SK-N-SH (cell line): Measurements from ENCODE around the gene CYP2D6. TPM values are rescaled to one million over a fixed set of nuclear protein-coding genes. Genes with fewer than 3 reads are reported as not detected.

Experiments
- CTCF ChIA-PET: fragments of 300-600, 350-600 bp; formaldehyde crosslinking; extraction: SDS; loops from one replicate; lab custom pipeline; 2021; lab: Yijun Ruan, JAX
- POLR2A ChIA-PET: fragments of 350-600 bp; sonication (Branson Sonifier 250); formaldehyde crosslinking; extraction: SDS; loops from one replicate; lab custom pipeline; 2020; ENCODE audit warnings: antibody characterized with exemption, inconsistent platforms; lab: Yijun Ruan, JAX
- DNase-seq: peaks from one replicate; pipeline ENCODE4 v3.0.0; 2012
- H2AFZ ChIP-seq: fragments of 200-600 bp; sonication (generic); 2 replicates; pipeline ENCODE4 v1.8.1; 2016; ENCODE audit warnings: antibody characterized with exemption, mild to moderate bottlenecking, low read depth
- H3F3A ChIP-seq: fragments of 200-600 bp; sonication (generic); replicated peaks from 2 replicates; pipeline ENCODE3; 2016; ENCODE audit warnings: antibody characterized with exemption, mild to moderate bottlenecking; ENCODE audit not compliant: insufficient read depth
- H3K27ac ChIP-seq, 2 experiments: fragments of 200-500 bp in 1 of 2; fragments of 200-600 bp in 1 of 2; sonication (Bioruptor generic) in 1 of 2; sonication (generic), shearing (Covaris generic) in 1 of 2; 2 replicates each; pipeline versions ENCODE4 v1.5.1 to v1.6.1; 2014 to 2016; ENCODE audit warnings: low read depth in 2 of 2, inconsistent platforms in 1 of 2, low read length in 1 of 2, mild to moderate bottlenecking in 1 of 2, mixed read lengths in 1 of 2
- H3K27me3 ChIP-seq: fragments of 200-600 bp; sonication (generic), shearing (Covaris generic); 2 replicates; pipeline ENCODE4 v1.6.1; 2016; ENCODE audit warnings: mixed run types; ENCODE audit not compliant: insufficient read depth
- H3K36me3 ChIP-seq, 2 experiments: fragments of 200-500 bp in 1 of 2; fragments of 200-600 bp in 1 of 2; sonication (Bioruptor generic) in 1 of 2; sonication (generic) in 1 of 2; replicated peaks in 1 of 2; 2 replicates each; pipeline versions ENCODE3 to v1.5.1; 2014 to 2016; ENCODE audit warnings: low read length in 1 of 2, mild to moderate bottlenecking in 1 of 2; ENCODE audit not compliant: insufficient read depth in 2 of 2, control insufficient read depth in 1 of 2
- H3K4me1 ChIP-seq, 2 experiments: fragments of 200-500 bp in 1 of 2; fragments of 200-600 bp in 1 of 2; sonication (Bioruptor generic) in 1 of 2; sonication (generic), shearing (Covaris generic) in 1 of 2; 2 replicates each; pipeline versions ENCODE4 v1.5.1 to v1.6.1; 2014 to 2016; ENCODE audit warnings: low read depth in 1 of 2, low read length in 1 of 2, mixed run types in 1 of 2; ENCODE audit not compliant: insufficient read depth in 2 of 2, control insufficient read depth in 1 of 2
- H3K4me2 ChIP-seq: fragments of 200-600 bp; sonication (generic), shearing (Covaris generic); 2 replicates; pipeline ENCODE4 v1.6.1; 2017; ENCODE audit warnings: mixed run types
- H3K4me3 ChIP-seq, 2 experiments: fragments of 200-500 bp in 1 of 2; fragments of 200-600 bp in 1 of 2; sonication (Bioruptor generic) in 1 of 2; sonication (generic), shearing (Covaris generic) in 1 of 2; 2 replicates each; pipeline versions ENCODE4 v1.5.1 to v1.8.1; 2014 to 2016; ENCODE audit warnings: low read depth in 2 of 2, inconsistent platforms in 1 of 2, low read length in 1 of 2, mild to moderate bottlenecking in 1 of 2, mixed read lengths in 1 of 2, moderate library complexity in 1 of 2
- H3K79me2 ChIP-seq: fragments of 200-600 bp; sonication (generic); 2 replicates; pipeline ENCODE4 v1.8.1; 2017; ENCODE audit warnings: mild to moderate bottlenecking; ENCODE audit not compliant: insufficient read depth
- H3K9ac ChIP-seq: fragments of 200-600 bp; sonication (generic); 2 replicates; pipeline ENCODE4 v1.6.1; 2017; ENCODE audit warnings: mixed run types
- H3K9me2 ChIP-seq: fragments of 200-600 bp; sonication (generic); 2 replicates; pipeline ENCODE4 v1.6.1; 2017; ENCODE audit warnings: mixed run types
- H3K9me3 ChIP-seq: fragments of 200-600 bp; sonication (generic); 2 replicates; pipeline ENCODE4 v1.6.1; 2017; ENCODE audit warnings: mixed run types, mild to moderate bottlenecking, moderate library complexity
- H4K20me1 ChIP-seq: fragments of 200-600 bp; sonication (generic); 2 replicates; pipeline ENCODE4 v1.6.1; 2017; ENCODE audit warnings: mild to moderate bottlenecking, mixed run types; ENCODE audit not compliant: insufficient read depth
- CHD2 ChIP-seq: fragments of 150-350 bp; IDR thresholded peaks from 2 replicates; pipeline ENCODE4 v1.6.1; 2018; ENCODE audit warnings: low read length; ENCODE audit not compliant: partially characterized antibody
- ELF1 ChIP-seq: IDR thresholded peaks from 2 replicates; pipeline ENCODE4 v1.4.0; 2012
- EZH2phosphoT487 ChIP-seq: fragments of 200-600 bp; sonication (generic); IDR thresholded peaks from 2 replicates; pipeline ENCODE4 v1.6.1; 2017; ENCODE audit warnings: low read depth, mixed run types, mild to moderate bottlenecking, antibody characterized with exemption, moderate library complexity, borderline replicate concordance
- FOSL2 ChIP-seq: IDR thresholded peaks from 2 replicates; pipeline ENCODE4 v1.4.0; 2012; ENCODE audit warnings: low read depth, mild to moderate bottlenecking, moderate library complexity, borderline replicate concordance
- GABPA ChIP-seq: IDR thresholded peaks from 2 replicates; pipeline ENCODE4 v1.4.0; 2012; ENCODE audit warnings: low read depth, mild to moderate bottlenecking
- JUND ChIP-seq: IDR thresholded peaks from 2 replicates; pipeline ENCODE4 v1.4.0; 2012
- NFIC ChIP-seq: IDR thresholded peaks from 2 replicates; pipeline ENCODE4 v1.4.0; 2012; ENCODE audit warnings: borderline replicate concordance
- PBX3 ChIP-seq: IDR thresholded peaks from 2 replicates; pipeline ENCODE4; 2012
- POLR2AphosphoS5 ChIP-seq: IDR thresholded peaks from 2 replicates; pipeline ENCODE4 v1.6.1; 2012; ENCODE audit warnings: low read depth, low read length
- RXRA ChIP-seq: IDR thresholded peaks from 2 replicates; pipeline ENCODE4 v1.4.0; 2012; ENCODE audit warnings: low read depth, mild to moderate bottlenecking, borderline replicate concordance
- TAF1 ChIP-seq: IDR thresholded peaks from 2 replicates; pipeline ENCODE4 v1.6.1; 2012; ENCODE audit warnings: low read depth, mild to moderate bottlenecking, low read length, moderate library complexity, borderline replicate concordance
- TCF12 ChIP-seq: IDR thresholded peaks from 2 replicates; pipeline ENCODE4 v1.4.0; 2012
- TEAD4 ChIP-seq: IDR thresholded peaks from 2 replicates; pipeline ENCODE4 v1.4.0; 2012; ENCODE audit warnings: mild to moderate bottlenecking, borderline replicate concordance; ENCODE audit not compliant: insufficient read depth
- WGBS: methylation state at CpG from one replicate; pipeline ENCODE4 v1.1.6; 2017; ENCODE audit warnings: low lambda C conversion rate; 5-methylcytosine and 5-hydroxymethylcytosine counted together
- polyA plus RNA-seq, 3 experiments: library from polyadenylated mRNA; depleted of rRNA; stranded (reverse); fragments of >200 nt; gene quantifications; 2 replicates each; pipeline ENCODE4 v1.2.3, GENCODE V29; 2012
- TF ChIP-seq, protein P1 (sequence below): fragments of 150-350 bp; IDR thresholded peaks from 2 replicates; pipeline ENCODE4 v1.6.1; 2017; ENCODE audit warnings: antibody characterized with exemption, low read length, low read depth, borderline replicate concordance
- TF ChIP-seq, protein P2 (sequence below): IDR thresholded peaks from 2 replicates; pipeline ENCODE4 v1.4.0; 2012; ENCODE audit warnings: low read depth, borderline replicate concordance
- TF ChIP-seq, protein P3 (sequence below): IDR thresholded peaks from 2 replicates; pipeline ENCODE4 v1.4.0; 2012; ENCODE audit warnings: low read depth
- TF ChIP-seq, protein P4 (sequence below): IDR thresholded peaks from 2 replicates; pipeline ENCODE4 v1.4.0; 2012; ENCODE audit warnings: low read depth, borderline replicate concordance

Gene CYP2D6
- polyA plus RNA-seq, 1 of the 3 experiments (the other 2 are of a cell fraction), result 0.26 TPM

DNA sequence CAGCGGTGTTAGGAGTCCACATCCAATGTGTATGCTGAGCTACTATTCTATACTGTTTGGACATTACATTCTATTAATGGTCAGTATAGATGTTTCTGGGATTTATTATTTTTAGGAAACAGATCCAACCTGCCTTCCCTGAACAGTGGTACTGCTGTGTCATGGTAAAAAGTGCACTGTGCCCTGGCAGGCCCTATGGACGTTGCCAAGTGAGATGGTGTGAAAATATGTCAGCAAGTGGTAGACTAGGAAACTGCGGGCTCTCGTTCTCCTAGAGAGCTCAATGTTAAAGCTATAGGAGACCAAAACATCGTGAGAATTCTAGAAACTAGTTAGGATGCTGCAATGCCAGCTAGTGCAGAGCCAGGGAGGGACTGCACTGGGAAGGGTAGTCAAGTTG lies 26.0 kb upstream of the CYP2D6 start:
- no peaks in the 10 kb centered on the region for H4K20me1 ChIP-seq
- WGBS, result 100% methylated on average over 4 of the region's 5 CpGs
- no peak overlapping the region for H2AFZ ChIP-seq
- H3K79me2 ChIP-seq, result no peaks in the 10 kb centered on the region
- no peaks in the 10 kb centered on the region for H3K36me3 ChIP-seq
- H3K9ac ChIP-seq, result no peak overlapping the region
- H3K9me3 ChIP-seq, result no peaks in the 10 kb centered on the region
- ChIA-PET POLR2A (no interaction called here), CTCF (interaction anchor here (1.2 to 2.7 kb wide), 3 partner anchors 13 to 288 kb away, joined by 4 to 9 read pairs (median 9); no protein-coding TSS in a partner anchor)
- TF ChIP-seq RXRA, result no peak
- TF ChIP-seq, protein P1, sequence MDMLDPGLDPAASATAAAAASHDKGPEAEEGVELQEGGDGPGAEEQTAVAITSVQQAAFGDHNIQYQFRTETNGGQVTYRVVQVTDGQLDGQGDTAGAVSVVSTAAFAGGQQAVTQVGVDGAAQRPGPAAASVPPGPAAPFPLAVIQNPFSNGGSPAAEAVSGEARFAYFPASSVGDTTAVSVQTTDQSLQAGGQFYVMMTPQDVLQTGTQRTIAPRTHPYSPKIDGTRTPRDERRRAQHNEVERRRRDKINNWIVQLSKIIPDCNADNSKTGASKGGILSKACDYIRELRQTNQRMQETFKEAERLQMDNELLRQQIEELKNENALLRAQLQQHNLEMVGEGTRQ, result no peak
- TF ChIP-seq ELF1, result no peak
- TF ChIP-seq TCF12, result no peak
- TF ChIP-seq, protein P2, sequence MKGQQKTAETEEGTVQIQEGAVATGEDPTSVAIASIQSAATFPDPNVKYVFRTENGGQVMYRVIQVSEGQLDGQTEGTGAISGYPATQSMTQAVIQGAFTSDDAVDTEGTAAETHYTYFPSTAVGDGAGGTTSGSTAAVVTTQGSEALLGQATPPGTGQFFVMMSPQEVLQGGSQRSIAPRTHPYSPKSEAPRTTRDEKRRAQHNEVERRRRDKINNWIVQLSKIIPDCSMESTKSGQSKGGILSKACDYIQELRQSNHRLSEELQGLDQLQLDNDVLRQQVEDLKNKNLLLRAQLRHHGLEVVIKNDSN, result no peak
- TF ChIP-seq FOSL2, result no peak
- no peak for TF ChIP-seq PBX3
- TF ChIP-seq, protein P3, sequence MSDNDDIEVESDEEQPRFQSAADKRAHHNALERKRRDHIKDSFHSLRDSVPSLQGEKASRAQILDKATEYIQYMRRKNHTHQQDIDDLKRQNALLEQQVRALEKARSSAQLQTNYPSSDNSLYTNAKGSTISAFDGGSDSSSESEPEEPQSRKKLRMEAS, result no peak
- TF ChIP-seq TEAD4, result no peak
- TF ChIP-seq JUND, result no peak
- H3K27ac ChIP-seq, result no peak overlapping the region
- H3K27me3 ChIP-seq, result no peaks in the 10 kb centered on the region
- no peak overlapping the region for H3K4me2 ChIP-seq
- H3K4me3 ChIP-seq, result no peak overlapping the region
- H3K4me1 ChIP-seq, result no peaks in the 10 kb centered on the region
- no peaks in the 10 kb centered on the region for H3K9me2 ChIP-seq
- H3F3A ChIP-seq, result no peaks in the 10 kb centered on the region
- no peak for DNase-seq

GRCh38 chr22:42156121-42156520 lies 25.5 kb upstream of the CYP2D6 start:
- TF ChIP-seq, protein P4, sequence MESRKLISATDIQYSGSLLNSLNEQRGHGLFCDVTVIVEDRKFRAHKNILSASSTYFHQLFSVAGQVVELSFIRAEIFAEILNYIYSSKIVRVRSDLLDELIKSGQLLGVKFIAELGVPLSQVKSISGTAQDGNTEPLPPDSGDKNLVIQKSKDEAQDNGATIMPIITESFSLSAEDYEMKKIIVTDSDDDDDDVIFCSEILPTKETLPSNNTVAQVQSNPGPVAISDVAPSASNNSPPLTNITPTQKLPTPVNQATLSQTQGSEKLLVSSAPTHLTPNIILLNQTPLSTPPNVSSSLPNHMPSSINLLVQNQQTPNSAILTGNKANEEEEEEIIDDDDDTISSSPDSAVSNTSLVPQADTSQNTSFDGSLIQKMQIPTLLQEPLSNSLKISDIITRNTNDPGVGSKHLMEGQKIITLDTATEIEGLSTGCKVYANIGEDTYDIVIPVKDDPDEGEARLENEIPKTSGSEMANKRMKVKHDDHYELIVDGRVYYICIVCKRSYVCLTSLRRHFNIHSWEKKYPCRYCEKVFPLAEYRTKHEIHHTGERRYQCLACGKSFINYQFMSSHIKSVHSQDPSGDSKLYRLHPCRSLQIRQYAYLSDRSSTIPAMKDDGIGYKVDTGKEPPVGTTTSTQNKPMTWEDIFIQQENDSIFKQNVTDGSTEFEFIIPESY, result no peak
- TF ChIP-seq RXRA (no peak), POLR2AphosphoS5 (no peak), PBX3 (no peak), GABPA (no peak), FOSL2 (no peak), NFIC (no peak), TAF1 (no peak), CHD2 (no peak), EZH2phosphoT487 (no peak)
- TF ChIP-seq, protein P2, result no peak
- no peak for DNase-seq
- H3K27ac ChIP-seq, result no peak overlapping the region
- no CpG with 5 or more reads among the region's 2 CpGs for WGBS
- ChIA-PET POLR2A (no interaction called here), CTCF (interaction anchor here (1.2 to 2.7 kb wide), 3 partner anchors 14 to 288 kb away, joined by 4 to 9 read pairs (median 9); no protein-coding TSS in a partner anchor)
- no peak overlapping the region for H3K4me2 ChIP-seq
- no peaks in the 10 kb centered on the region for H3K9me3 ChIP-seq
- no peaks in the 10 kb centered on the region for H3K4me1 ChIP-seq
- no peaks in the 10 kb centered on the region for H3F3A ChIP-seq
- H3K9ac ChIP-seq, result no peak overlapping the region
- no peaks in the 10 kb centered on the region for H4K20me1 ChIP-seq
- no peaks in the 10 kb centered on the region for H3K79me2 ChIP-seq
- no peak overlapping the region for H3K4me3 ChIP-seq
- H3K9me2 ChIP-seq, result no peaks in the 10 kb centered on the region
- H3K36me3 ChIP-seq, result no peaks in the 10 kb centered on the region
- H2AFZ ChIP-seq, result no peak overlapping the region
- no peaks in the 10 kb centered on the region for H3K27me3 ChIP-seq
